ENCODE data around the gene QDPR.

GRCh38 chr4:17468619-17469221 lies 43.2 kb downstream of the QDPR start:
- TF ChIP-seq EZH2 (IDR thresholded peaks at IDR 0.05), result no peak
- TF ChIP-seq POLR2AphosphoS5 (IDR thresholded peaks at IDR 0.05; ENCODE audit: borderline replicate concordance, low read depth, low read length), result no peak

All from SK-N-MC (cell line).